DLD1 (cell line): ENCODE results near the gene SLC13A3.

Source experiments
- in situ Hi-C: cut with HindIII; loops from 2 replicates; pipeline ENCODE4 v1.10.0; 2017; ENCODE audit warnings: low sequenced_read_pairs

SLC13A3 gene

DNA sequence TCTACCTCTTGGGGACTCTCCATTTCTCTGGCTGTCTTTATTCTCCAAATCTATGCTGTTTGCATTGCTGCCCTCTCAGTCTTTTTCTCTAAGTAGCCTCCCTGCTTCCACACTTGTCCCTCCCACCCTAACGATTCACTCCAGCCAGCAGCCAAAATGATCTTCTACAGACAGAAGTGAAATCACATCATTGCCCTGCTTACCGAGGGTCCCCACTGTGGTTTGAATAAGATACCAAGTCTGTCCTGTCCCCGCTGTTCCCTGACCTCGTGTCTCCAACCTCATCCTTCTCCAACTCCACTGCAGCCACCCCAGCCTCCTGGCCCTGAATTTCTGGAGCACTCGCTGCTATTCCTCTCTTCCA lies 89.3 kb downstream of the SLC13A3 start:
- in situ Hi-C loops: no loop called here

DNA sequence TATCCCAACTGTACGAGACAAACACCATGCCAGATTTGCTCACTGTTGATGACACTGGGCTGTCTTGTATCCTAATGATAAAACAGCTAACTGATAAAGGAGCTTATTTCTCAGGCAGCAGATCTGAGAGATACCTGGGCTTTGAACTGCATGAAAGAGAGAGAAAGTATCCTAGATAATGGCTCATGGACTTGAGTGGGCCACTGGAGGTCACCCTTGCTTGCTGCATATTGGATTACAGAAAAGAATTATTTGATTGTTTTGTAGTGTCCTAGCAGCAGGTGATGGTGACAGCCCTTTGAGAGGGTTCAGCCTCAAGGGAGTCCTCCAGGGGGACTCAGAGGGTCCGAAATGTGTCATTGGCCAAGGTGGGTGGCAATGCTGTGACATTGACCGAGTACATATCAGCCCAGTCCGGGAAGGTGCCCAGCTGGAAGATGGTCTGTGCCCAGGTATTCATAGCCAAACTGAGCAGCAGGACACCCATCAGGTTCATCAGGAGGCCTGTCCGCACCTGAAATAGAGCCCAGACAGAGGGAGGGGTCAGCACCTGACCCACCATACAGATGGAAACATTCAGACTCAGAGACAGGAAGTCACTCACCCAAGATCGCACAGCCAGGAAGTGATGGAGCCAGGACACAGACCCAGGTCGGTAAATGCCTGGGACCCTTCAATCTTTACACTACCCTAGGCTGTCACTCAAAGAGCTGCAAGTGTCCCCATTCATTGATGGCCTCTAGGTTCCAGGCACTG lies 91.4 kb downstream of the SLC13A3 start:
- in situ Hi-C loops: no loop called here

DNA sequence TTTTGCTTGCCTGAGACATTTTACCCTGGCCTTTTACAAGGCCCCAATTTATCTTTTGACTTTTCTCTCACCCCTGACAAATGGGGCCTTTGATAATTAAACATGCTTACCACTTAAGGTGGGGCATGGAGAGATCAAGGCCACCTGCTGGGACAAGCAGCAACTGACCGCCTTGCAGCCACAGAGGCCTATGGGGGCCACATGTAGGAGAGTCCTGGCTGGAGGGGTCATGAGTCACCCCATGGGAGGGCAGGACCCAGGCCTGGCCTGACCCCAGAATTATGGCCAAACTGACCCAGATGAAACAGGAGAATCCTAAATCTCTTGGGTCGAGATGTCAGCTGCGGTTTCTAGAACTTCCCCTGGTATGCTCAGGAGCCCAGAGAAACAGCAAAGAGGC lies 92.3 kb downstream of the SLC13A3 start:
- in situ Hi-C loops: no loop called here

DNA sequence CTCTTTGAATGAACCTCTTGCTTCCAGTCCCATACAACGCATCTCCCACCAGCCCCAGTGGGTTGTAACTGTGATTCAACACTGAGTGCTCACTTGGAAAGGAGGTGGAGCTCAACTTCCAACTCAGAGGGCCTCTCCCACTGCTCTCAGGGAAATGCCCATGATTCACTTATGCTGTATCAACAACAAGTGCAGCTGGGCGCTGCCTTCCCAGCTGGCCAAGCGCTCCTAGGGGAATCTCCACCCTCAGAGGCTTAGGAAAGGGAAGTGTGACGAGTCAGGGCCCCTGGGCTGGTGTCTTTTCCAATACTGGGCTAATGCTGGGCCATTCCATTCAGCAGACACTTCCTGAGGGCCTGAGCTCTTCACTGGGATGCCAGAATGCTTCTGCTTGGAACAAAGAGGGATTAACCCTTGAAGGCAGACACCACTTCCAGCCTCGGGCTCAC lies 92.7 kb downstream of the SLC13A3 start:
- in situ Hi-C loops: no loop called here

DNA sequence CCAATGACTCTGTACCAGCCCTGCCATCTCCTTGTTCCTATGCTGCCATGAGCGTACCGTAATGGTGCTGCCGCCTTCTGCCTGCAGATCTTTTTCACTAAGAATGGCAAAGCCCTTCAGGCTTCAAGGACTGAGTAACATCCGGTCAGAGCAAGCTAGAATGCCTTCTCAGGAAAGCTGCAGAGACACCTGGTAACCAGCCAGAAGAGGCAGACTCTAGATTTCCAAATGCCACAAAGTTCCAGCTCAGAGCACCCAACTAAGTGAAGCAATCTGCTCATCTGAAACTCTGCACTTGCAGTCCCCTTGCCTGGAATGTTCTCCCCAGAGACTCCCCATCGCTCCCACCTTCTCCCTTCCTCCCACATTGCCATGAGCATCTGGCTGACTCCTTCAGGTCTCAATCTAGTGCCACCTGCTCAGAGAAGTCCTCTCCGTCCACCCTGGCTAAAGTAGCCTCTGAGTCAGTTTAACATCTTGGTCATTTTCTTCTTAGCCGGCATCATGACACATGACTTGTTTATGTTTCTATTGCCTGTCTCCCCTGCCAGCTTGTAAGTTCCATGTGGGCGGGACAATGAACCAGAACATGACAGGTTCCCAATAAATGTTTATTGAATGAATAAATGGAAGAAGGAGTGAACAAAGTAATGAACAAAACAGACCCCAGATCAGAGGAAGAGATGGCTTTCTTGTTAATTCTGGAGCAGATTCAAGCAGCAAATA lies 93.9 kb downstream of the SLC13A3 start:
- in situ Hi-C loops: no loop called here

DNA sequence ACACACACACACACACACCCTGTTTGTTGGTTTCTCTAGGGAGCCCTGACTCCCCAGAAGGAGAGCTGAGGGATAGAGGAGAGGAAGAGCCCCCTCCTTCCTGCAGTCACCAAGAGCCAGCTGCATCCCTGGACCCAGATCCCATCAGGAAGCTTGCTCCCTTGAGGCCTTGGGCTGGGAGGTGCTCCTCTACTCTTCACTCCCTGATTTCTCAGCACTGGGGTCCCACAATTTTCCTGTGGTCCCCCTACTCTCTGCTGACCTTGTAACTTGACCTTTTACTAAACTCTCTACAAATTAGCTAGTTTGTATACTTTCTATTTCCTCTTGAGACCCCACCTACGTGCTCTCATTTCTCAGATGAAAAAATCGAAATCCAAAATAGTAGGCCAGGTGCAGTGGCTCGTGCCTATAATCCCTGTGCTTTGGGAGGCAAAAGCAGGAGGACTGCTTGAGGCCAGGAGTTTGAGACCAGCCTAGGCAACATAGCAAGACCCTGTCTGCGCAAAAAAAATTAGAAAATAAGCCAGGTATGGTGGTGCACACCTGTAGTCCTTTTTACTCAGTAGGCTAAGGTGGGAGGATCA lies 95.8 kb downstream of the SLC13A3 start:
- in situ Hi-C loops: no loop called here

DNA sequence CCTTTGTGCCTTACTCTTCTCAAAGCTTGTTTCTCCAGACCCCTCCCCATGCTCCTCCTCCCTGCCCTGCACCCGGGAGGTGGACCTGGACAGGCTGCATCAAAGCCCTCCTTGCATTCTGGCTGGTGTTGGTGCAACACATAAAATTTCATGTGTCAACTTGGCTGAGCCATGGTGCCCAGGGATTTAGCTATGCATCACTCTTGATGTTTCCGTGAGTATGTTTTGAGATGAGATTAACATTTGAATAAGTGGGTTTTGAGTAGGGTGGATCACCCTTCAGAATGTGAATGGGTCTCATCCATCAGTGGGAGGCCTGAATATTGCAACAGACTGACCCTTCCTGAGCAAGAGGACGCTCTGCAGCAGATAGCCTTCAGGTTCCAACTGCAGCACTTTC lies 96.4 kb downstream of the SLC13A3 start:
- in situ Hi-C loops: no loop called here

DNA sequence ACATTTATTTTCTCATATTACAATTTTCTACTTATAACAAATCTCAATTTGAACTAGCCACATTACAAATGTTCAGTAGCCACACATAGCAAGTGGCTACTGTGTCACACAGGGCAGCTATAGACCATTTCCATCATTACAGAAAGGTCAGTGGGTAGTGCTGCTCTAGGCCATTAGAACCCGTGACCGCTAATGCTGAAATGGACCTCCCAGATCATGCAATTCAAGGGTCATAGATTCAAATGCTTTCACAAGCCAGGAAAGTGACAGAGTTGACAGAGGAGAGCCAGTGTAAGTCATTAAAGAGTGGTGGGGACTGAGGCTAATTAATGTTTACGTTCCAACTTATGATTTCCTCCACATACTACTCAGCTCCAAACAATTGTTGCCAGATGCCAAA lies 97.3 kb downstream of the SLC13A3 start:
- in situ Hi-C loops: no loop called here

DNA sequence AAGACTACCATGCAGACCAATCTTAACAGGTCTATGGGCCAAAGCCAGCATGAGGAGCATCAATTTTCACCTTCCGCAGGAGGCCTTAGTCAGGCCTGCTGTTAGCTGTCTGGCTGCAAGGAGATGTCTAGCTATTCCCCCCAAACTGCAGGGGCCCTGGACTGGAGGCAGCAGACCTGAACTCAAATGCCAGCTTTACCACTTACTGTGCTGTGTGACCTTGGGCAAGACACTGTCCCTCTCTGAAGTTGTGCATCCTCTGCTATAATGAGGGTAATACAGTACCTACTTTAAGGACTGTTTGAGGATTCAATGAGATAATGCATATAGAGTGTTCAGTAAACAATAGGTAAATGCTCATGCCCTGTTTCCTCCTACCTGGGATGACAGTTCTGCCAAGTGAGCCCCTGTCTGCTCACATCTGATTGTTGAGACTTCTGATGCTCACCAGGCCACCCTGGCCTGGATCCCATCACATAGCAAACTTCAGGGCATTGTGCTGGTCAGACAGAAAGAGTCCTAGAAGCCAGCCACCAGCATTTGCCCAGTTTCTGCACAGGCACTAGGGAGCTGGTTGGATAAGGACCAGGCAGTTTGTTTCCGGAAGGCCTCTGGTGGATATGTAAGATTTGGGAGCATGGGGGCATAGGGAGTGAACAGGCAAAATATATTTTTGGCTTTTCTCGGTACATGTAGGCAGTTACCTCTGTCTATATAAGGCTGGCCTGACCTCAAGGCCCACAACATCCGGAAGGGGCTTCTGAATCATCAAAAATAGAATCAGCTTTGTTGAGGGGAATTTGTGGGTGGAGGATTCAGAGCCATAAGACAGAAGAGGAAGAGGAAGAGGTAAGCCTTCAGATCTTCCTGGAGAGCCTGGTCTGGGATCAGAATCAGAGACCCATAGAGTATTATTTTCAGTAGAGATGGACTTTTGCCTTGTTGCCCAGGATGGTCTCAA lies 98.5 kb downstream of the SLC13A3 start:
- in situ Hi-C loops: no loop called here

DNA sequence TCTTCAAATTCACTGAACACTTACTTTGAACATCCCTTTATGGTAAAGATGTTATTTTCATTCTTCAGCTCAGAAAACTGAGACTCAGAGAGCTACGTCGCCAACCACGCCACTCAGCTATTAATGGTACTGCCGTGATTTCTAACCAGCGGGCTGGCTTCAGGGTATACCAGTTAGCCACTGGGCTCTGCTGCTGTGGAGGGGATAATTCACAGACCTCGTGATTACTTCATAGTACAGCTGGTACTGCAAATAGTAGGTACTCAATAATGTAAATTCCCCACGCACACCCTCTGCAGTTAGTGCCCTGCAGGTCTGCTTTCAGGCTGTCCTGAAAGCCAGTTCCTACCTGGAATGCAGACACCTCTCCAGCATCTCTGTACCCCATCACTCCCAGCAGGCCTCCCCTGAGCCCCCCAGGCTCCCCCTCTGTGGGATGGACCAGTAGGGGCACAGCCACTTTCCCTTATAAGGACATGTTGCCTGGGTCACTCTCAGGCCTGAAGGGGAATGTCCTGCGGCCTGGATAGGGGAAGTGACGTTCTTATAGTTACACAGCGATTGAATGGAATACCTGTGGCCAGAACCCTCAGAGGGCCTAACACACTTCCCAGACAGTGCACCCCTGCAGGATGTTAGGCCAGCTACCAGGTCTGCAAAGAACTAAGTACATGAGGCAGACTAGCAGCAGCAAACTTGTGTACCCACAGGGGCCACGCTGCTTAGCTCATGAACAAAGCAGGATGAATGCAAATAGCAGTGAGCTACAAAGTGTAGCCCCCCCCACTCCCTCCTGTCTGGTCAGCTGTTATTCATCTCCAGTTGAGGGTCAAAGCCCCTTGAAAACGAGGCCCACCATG lies 99.5 kb downstream of the SLC13A3 start:
- in situ Hi-C loops: no loop called here

DNA sequence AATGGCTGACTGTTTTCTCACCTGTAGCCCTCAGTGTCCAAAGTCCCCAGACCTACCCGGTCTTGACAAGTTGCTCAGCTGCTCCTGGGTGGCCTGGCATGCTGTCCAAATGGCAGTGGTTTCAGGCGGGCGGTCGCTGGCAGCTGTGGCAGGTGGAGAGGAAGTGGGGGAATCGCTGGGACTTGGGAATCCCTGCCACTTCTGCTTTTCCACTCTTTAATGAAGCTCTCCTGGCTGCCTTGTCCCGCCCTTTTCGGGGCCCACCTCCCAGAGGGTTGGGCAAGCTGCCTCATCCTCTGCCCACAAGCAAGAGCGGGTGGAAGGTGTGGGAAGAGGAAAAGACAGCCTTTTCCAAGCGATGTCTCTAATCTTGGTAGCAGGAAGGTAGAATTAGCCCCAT lies 100.8 kb downstream of the SLC13A3 start, which contains the start of gene OCSTAMP:
OCSTAMP (minus strand) TSS at position 194 of the 400 bp plus-strand sequence; CDS start at position 100, 94 bp downstream.
- in situ Hi-C loops: no loop called here

DNA sequence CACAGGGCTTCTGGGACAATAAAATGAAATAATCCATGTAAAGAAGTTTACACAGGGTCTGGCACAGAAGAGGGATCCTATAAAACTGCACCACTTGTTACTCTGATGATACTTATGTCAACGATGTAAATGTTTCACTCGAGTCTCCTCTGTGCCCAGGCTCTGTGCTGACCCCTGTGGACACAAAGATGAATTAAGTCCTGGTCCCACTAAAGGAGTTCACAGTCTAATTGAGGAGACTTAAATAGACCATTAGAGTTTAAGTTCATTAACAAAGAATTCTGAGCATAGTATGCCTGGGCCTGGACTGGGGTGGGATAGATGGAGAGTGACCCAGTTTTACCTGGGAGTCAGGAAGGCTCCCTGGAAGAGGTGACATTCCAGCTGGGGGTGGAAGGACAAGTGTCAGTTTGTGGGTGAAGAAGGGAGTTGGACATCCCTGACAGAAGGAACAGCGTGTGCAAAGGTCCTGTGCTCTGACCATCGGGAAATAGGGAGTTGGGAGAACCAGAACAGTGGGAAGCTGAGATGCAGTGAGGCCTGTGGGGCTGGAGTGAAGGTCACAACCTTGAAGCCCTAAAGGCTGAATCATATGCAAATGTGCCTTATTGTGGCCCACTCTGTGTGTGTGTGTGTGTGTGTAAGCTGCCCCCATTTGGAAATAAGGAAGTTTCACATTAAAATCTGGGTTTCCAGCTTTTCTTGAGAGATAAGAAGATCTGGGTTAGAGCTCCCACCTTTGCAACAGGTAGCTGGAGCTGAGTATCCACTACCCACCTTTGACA lies 101.9 kb downstream of the SLC13A3 start:
- in situ Hi-C loops: no loop called here

DNA sequence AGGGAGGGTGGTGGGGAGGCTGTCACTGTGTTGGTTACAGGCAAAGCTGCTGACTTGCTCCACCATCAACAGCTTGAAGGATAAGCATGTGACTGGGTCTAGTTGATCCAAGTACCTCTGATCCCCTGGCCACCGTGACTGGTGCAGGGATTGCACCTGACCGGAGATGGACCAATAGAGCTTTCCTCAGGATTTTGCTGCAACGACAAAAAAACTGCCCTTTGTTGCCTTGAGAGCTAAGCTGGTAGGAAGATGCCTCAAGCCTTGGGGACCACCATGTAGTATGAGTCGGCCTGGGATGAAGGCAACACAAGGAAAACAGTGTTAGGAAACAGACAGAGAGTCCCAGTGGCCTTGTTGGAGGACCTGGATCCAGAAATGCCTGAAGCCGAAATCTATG lies 102.6 kb downstream of the SLC13A3 start:
- in situ Hi-C loops: no loop called here

DNA sequence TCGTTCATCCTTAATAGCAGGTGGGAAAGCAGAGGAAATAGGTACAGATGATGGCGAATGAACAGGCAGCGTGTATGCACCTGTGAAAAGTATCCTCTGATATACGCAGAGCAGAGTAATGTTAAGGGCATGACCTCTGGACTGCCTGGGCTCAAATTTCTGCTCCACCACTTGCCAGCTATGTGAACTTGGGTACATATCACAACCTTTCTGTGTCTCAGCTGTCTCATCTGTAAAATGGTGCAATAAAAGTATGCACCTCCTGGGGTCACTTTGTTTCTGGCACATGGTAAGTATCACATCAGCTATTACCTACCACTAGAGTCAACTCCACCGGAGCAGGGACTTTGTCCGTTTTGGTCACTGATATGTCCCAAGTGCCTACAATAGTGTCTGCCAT lies 103.3 kb downstream of the SLC13A3 start:
- in situ Hi-C loops: no loop called here

DNA sequence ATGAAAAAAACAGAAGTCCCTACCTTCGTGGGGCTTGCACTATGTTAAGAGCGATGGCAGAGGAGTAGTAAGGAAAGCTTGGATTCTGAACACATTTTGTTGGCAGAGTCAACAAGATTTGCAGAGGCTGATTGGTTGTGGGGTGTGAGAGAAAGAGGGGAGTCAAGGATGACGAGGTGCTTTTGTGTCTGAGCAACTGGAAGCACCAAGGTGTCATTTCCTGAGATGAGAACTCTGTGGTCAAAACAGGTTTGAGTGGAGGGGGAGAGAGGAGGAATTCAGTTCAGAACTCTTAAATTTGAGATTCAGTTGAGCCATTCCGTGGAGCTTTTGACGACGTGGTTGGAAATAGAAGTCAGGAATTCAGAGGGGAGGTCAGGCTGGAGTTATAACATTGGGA lies 104.3 kb downstream of the SLC13A3 start:
- in situ Hi-C loops: no loop called here

DNA sequence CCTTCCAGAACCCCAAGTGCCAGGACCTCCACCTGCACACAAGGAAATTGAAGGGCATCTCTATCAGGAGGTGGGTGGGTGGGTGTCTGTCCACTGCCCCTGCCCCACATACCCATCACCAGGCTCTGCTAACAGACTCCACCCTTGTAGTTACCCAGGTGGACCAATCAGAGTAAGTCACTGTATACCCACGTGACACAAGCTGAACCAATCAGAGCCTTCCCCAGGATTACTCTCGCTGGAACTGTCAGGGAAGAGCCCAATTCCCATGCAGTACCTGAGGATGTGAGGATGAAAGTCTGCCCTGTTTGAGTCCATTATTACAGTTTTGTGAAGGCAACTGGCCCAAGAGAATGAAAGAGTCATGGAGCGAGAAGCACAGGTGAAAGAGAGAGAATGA lies 105.0 kb downstream of the SLC13A3 start:
- in situ Hi-C loops: no loop called here

DNA sequence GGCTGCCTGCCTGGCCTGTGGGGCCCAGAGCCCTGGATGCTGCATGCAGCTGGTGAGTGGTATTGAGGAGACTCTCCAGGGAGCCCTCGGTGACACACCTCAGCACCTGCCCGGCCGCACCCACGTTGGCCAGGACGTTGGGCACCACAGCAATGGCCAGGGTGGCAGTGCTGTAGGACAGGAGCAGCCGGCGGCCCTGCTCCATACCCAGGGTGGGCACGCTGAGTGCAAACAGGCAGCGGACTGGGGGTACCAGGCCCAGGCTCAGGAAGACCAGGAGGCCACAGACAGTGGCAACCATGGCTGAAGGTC lies 105.5 kb downstream of the SLC13A3 start:
- in situ Hi-C loops: no loop called here

DNA sequence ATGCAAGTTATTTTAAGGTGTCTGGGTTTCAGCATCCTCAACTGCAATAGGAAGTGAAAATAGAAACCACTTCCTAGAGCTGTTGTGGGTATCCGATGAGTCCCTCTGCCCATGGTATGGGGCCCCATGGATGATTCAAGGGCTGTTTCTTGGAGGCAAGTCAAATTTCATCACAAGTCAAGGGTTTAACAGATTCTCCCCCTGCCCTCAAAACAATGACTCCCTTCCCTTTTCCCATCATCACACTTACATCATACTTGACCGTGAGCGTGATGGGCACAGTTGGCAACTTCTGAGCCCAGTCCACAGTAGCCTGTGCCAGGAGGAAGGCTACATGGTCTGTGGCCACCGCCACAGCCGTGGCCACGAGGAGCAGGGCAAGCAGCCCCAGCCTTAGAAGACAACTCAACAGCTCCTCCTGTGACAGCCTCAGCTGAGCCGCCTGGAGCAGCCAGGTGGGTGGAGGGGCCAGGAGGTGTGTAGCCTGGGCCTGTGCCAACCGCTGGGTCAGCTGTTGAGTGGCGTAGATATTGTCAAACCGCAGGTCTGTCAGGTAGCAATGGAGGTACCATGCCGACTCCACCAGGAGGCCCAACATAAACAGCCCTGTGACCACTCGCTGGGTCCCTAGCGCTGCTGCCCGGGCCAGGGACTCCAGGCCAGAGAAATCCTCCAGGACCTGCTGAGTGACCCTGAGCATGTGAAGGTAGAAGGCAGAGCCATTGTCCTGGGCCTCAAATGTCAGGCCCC lies 106.0 kb downstream of the SLC13A3 start:
- in situ Hi-C loops: no loop called here

DNA sequence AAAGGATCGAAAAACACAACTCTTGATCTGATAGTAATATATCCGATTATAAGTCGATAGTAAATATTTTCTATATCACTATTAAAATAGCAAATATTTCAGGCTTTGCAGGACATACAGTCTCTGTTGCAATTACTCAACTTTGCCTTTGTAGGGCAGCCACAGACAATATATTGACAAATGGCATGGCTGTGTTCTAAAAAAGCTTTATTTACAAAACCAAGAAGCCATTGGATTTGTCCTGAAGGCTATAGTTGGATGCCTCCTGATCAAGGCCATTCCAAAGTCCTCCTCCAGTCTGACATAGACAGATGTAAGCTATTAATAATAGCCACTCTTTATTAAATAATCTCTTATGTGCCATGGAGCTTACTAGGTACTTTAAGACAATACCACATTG lies 106.7 kb downstream of the SLC13A3 start:
- in situ Hi-C loops: no loop called here
